Measurements from ENCODE around the gene TST.
A peak's percentile ranks its signal among the peaks of the same experiment; 100 is the strongest.

TST gene

DNA sequence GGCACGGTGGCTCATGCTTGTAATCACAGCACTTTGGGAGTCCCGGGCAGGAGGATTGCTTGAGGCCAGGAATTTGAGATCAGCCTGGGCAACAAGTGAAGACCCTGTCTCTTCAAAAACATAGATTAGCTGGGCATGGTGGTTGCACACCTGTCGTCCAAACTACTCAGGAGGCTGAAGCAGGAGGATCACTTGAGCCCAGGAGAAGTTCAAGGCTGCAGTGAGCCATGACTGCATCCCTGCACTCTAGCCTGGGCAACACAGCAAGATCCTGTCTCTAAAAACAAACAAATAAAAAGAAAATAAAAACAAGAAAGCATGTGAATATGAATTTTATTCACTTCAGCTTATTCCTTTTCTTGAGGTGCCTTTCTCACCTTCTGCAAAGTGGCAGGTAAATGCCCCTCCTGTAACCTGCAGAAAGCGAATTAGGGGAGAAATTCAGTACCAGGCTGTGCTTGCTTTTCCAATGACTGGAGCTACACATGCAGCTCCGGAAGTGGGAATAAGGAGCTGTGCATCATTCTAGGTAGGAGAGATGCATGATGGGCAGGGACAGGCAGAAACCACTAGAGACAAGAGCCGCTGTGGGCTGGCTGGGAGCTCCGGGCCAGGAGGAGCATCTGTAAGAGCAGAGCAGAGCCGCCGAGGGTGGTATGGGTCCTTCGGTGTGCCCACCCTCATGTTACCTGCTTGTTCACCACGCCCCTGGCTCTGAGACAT, 17.6 kb upstream of the TST start:
- H3K4me3 ChIP-seq (ENCODE audit: low read length): no peak overlapping the region
- no peak for DNase-seq (ENCODE audit: low read depth, low spot score)

GRCh38 chr22:37033605-37034430, 14.6 kb upstream of the TST start:
- no peak for DNase-seq (ENCODE audit: low read depth, low spot score)

DNA sequence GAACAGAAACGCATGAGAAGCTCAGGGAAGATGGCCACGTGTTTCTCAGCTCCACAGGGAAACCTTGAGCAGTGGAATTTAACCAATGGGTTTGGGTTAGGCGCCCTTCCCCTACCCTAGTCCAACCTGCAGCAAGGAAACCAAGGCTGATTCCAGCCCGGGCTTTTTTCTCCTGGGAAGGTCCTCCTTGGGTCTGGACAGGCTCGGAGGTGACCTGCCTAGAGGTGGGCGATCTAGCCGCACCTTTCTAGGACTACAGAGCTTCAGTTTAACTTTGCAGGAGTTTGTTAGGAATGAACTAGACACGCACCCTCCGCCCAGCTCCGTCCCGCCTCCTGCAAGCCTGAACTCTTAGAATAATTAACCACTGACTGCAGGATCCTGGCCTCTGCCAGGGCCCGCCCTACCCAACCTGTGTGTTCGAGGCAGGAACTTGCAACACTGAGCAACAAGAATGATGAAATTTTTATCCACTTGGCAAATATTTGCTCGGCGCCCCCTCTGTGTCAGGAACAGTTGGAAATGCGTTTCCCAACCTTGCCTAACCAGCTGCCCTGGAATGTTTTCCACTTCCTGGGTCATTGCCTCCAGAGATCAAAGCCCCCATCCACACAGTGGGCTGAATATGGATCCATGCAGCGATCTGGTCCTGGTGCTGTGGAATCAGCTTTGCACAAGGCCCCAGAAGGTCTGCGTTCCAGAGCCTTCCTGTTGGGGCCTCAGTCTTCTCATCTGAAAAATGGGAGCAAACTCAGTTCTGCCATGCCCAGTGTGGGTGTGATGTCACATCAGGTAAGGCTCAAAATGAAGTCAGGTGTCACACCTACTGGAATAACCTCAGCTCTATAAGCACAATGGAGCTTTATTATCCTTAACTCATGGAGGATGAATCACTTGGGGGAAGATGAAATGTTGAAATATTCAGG, 13.6 kb upstream of the TST start:
- H3K4me3 ChIP-seq (ENCODE audit: low read length): no peak overlapping the region
- DNase-seq (ENCODE audit: low read depth, low spot score): no peak

More at GRCh38 chr22:37033605-37034430, 14.6 kb upstream of the TST start:
- H3K4me3 ChIP-seq (ENCODE audit: low read length): no peak overlapping the region

- no peak for DNase-seq (ENCODE audit: low read depth, low spot score)
- H3K4me3 ChIP-seq (ENCODE audit: low read length): no peak overlapping the region
These were observed 12.9 kb upstream of the TST start for GRCh38 chr22:37032134-37032534.

DNA sequence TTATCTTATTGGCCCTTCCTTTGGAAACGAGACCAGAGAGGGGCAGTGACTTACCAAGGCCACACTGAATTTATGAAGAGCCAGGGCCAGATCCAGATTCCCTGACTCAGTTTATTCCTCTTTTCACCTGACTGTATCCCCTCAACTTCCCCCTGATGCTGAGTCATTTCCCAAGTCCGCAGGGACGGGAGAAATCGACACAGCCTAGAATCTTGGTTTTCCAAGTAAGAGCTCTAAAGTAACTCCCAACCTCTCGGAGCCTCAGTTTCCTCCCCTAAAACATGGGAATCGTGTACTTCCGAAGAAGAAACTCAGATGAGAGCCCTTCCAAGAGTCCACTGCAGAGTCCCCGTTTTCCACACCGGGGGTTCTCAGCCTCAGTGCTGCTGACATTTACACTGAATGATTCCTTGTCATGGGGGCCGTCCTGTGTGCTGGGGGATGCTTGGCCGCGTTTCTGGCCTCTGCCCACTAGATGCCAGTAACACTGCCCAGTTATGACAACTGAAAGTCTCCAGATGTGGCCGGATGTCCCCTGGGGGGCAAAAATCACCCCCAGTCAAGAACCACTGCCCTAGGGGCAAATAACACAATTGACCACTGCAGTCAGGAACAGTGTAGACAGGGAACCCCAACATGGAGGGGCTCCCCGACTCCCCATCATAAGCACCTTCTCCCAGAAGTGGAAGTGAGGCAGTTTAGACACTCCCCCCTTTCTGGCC, 11.5 kb upstream of the TST start:
- DNase-seq (ENCODE audit: low read depth, low spot score): no peak
- H3K4me3 ChIP-seq (ENCODE audit: low read length): no peak overlapping the region

DNA sequence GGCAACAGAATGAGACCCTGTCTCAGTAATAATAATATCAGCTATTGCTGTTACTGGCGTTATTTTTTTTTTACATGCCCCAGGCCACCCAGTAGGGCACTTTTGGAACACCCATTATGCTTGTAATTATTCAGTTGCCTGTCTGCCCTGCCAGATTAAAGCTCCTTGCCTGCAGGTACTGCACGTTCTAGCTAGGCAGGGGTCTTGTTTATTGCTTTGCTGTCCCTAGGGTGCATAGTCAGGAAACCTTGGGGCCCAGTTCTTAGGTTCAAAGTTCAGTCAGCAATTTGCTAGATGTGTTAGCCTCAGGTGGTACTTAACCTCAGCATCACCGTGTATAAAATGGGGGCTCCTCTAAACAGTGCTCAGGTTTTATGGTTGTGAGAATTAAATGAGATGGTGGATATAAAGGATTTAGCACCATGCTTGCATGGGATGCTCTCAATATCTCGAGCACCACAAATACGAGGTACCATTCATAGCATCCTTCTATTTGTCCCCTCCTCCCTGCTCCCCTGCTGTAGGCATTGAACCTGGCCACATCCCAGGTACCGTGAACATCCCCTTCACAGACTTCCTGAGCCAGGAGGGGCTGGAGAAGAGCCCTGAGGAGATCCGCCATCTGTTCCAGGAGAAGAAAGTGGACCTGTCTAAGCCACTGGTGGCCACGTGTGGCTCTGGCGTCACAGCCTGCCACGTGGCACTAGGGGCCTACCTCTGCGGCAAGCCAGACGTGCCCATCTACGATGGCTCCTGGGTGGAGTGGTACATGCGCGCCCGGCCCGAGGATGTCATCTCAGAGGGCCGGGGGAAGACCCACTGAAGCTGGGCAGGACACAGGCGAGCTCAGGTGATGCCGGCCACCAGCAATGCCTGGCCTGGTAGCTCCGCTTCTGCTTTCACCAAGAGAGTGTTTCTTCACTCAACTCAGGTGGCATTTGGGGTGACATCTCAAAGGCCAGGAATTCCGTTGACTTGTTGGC, 9.7 kb upstream of the TST start:
- no peak overlapping the region for H3K4me3 ChIP-seq (ENCODE audit: low read length)
- no peak for DNase-seq (ENCODE audit: low read depth, low spot score)

DNA sequence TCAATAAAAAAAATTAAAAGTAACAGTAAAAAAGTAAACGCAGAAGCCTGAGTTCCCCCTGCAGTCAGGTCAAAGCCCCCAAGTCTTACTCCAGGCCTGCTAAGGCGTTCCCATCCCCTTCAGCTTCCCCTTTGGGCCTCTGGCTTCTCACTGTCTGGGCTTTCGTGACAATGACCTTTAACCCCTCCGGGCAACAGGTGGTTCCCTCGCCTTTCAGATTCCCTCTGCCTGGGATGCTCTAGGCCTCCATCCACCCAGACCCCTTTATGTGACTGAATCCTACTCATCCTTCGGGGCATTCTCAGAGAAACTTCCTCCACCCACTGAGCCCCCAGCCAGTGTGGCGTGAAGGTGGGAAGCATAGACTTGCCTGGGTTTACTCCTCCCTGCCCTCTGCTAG, 8.3 kb upstream of the TST start:
- H3K4me3 ChIP-seq (ENCODE audit: low read length): no peak overlapping the region
- DNase-seq (ENCODE audit: low read depth, low spot score): no peak

DNA sequence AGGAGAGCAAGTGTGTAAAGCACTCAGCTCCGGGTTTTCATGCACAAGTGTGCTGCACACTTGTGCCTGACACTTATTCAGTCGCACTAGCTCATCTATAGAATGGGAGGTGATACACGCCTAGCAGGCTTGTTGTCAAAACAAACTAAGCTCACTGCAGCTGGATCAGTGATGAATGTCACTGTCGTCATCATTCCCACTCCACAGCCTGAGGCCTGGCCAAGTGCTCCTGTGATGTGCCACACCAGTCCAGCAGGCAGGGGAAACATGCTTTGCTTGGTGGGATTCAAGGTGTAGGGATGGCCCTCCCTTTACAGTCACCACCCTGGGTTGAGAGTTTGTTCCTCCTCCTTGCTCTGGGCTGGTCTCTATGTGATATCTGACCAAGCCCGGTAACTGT, 7.1 kb upstream of the TST start:
- no peak for DNase-seq (ENCODE audit: low read depth, low spot score)
- H3K4me3 ChIP-seq (ENCODE audit: low read length): no peak overlapping the region

- DNase-seq (ENCODE audit: low read depth, low spot score): no peak
- H3K4me3 ChIP-seq (ENCODE audit: low read length): no peak overlapping the region
These were observed 6.3 kb upstream of the TST start for GRCh38 chr22:37025500-37026070.

DNA sequence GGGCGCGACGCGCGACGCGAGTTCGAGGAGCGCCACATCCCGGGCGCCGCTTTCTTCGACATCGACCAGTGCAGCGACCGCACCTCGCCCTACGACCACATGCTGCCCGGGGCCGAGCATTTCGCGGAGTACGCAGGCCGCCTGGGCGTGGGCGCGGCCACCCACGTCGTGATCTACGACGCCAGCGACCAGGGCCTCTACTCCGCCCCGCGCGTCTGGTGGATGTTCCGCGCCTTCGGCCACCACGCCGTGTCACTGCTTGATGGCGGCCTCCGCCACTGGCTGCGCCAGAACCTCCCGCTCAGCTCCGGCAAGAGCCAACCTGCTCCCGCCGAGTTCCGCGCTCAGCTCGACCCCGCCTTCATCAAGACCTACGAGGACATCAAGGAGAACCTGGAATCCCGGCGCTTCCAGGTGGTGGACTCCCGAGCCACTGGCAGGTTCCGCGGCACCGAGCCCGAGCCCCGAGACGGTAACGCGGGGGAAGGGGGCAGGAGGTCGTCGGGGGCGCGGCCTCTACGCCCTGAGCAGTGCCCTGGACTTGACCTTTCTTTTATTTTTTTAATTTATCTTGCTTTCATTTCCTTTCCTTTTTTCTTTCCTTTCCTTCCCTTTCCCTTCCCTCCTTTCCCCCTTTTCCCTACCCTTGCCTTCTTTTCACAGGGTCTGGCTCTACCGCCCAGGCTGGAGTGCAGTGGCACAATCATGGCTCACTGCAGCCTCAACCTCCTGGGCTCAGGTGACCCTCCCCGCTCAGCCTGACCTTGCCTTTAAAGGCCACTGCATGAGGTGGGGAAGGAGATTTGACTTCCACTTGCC, 5.3 kb upstream of the TST start:
- no peak for DNase-seq (ENCODE audit: low read depth, low spot score)

GRCh38 chr22:37023743-37024338, 4.6 kb upstream of the TST start:
- DNase-seq (ENCODE audit: low read depth, low spot score): no peak

More for the DNA sequence above, 5.3 kb upstream of the TST start:
- no peak overlapping the region for H3K4me3 ChIP-seq (ENCODE audit: low read length)

DNA sequence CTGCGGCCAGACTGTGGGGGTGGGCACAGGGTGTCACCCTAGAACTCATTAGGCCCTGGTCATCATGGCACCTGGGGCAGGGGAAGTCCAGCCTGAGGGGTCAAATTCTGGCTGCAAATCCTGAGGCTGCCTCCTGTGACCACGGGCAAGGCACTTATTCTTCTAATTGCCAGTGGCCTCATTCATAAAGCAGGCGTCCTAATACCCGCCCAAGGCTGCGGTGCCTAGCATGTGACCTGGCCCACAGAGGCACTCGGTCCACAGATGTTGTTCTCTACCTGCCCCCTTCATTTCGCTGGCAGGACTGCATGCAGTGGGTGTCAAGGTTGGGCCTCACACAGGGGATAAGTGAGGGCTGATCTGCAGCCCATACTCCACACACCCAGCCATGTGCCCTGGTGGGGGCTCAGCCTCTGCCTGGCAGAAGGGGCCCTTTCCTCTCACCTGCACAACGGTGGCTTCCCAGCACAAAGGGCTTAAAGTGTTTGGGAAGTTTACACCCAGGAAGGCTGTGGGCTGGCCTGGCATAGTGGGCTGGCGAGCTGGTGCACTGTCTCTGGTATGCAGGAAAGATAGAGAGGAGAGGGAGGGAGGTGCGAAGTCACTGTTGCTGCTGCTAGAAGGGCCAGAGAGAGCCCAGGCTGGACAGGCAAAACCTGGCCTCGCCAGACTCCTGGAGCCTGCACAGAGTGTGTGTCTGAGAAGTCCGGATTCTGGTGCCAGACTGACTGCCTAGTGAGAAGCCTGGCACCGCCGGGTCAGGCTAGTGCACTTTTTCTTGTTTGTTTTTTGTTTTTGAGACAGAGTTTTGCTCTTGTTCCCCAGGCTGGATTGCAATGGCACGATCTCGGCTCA, 3.5 kb upstream of the TST start:
- DNase-seq (ENCODE audit: low read depth, low spot score): no peak
- H3K4me3 ChIP-seq (ENCODE audit: low read length): no peak overlapping the region

More at GRCh38 chr22:37023743-37024338, 4.6 kb upstream of the TST start:
- H3K4me3 ChIP-seq (ENCODE audit: low read length): no peak overlapping the region

DNA sequence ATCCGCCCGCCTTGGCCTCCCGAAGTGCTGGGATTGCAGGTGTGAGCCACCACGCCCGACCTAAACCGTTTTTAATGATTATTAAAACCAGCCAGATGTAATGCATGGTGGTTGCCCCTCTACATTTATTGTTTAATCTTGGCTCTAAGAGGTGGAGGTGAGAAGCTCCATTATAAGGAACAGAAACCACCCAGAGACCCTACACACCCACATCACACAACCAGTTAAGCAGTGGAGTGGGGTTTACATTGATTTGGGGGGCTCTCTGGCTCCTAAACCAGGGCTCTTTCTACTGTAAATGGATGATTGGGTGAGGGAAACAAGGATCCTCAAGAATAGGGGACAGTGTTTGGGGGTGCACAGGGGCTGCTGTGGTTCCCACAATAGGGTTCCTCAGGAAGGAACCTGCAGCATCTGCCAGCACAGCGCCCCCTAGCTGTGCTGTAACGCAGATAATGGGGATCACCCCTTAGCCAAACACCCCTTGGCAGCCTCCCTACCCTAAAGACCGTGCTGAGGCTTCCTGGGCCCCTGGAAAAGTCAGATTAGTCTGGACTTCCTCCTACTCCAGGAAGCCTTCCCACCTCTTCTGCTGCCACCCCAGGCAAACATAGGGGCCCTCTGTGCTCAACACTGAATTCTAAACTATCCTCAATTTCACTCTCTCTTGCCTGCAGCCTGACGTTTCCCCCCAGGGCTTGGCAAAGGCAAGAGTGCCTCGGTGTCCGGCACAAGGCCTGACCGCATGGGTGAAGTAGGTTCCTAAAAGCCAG, 2.6 kb upstream of the TST start:
- peak; percentile 49 for DNase-seq (ENCODE audit: low read depth, low spot score)
- no peak overlapping the region for H3K4me3 ChIP-seq (ENCODE audit: low read length)

DNA sequence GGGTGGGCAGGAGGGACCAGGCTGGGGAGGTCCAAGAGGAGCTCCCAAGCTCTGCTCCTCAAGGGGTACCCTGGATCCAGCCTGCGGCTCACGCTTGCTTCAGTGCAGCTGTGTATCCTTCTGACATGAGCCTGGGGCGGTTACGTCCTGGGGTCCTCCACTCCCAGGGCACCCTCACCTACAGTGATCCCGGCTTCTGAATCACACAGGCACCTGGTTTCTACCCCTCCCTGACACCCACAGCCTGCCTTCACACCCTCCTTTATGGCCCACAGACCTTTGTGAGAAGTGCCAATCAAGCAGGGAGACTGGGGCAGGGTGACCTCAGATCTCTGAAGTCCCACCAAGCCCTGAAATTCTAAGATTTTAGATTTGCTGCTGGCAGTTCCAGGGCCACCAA, 1.8 kb upstream of the TST start:
- no peak overlapping the region for H3K4me3 ChIP-seq (ENCODE audit: low read length)
- no peak for DNase-seq (ENCODE audit: low read depth, low spot score)

- H3K4me3 ChIP-seq (ENCODE audit: low read length): peak overlapping the region; percentile 91
- DNase-seq (ENCODE audit: low read depth, low spot score): peak; percentile 20
These were observed 889 bp upstream of the TST start for GRCh38 chr22:37020192-37020479.
